ENCODE measurements around the gene MRGPRF. TPM values are rescaled to one million over a fixed set of nuclear protein-coding genes. Genes with fewer than 3 reads are reported as not detected.

Gene MRGPRF, protein sequence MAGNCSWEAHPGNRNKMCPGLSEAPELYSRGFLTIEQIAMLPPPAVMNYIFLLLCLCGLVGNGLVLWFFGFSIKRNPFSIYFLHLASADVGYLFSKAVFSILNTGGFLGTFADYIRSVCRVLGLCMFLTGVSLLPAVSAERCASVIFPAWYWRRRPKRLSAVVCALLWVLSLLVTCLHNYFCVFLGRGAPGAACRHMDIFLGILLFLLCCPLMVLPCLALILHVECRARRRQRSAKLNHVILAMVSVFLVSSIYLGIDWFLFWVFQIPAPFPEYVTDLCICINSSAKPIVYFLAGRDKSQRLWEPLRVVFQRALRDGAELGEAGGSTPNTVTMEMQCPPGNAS
- total RNA-seq (2022; extraction: Qiagen RNA extraction; ENCODE audit: low read depth), result 0.07 to 0.15 TPM (median 0.14 TPM) in 3 of 5 replicates, not detected in the others

GRCh38 chr11:69013009-69013951, at the start of gene MRGPRF:
MRGPRF (minus strand) TSS chr11:69013246; CDS start chr11:69009901, 3,345 bp downstream.

GRCh38 chr11:69048694-69049489, 35.8 kb upstream of the MRGPRF start, which contains the start of gene TPCN2:
TPCN2 (plus strand) TSS chr11:69048932; CDS start chr11:69048998, 66 bp downstream.

GRCh38 chr11:68980776-68981065, 32.3 kb downstream of the MRGPRF start, which contains the start of gene MRGPRD:
MRGPRD (minus strand) TSS chr11:68980986; CDS start chr11:68980986, 0 bp downstream.

Other genes with a start within 250 kb of the MRGPRF start
- 26.1 to 34.8 TPM (median 31.8 TPM) in 5 replicates for gene CPT1A, start 171.3 kb downstream of the MRGPRF start, total RNA-seq (2022; extraction: Qiagen RNA extraction; ENCODE audit: low read depth)
- gene MRPL21, start 109.4 kb downstream of the MRGPRF start, total RNA-seq (2022; extraction: Qiagen RNA extraction; ENCODE audit: low read depth), result 125 to 135 TPM (median 133 TPM) in 5 replicates
- gene IGHMBP2, start 109.4 kb downstream of the MRGPRF start, total RNA-seq (2022; extraction: Qiagen RNA extraction; ENCODE audit: low read depth), result 14.5 to 17.0 TPM (median 15.7 TPM) in 5 replicates
- gene MRGPRD, start 32.3 kb downstream of the MRGPRF start, total RNA-seq (2022; extraction: Qiagen RNA extraction; ENCODE audit: low read depth), result not detected in 5 replicates
- gene TPCN2, start 35.7 kb upstream of the MRGPRF start, total RNA-seq (2022; extraction: Qiagen RNA extraction; ENCODE audit: low read depth), result 10.4 to 12.7 TPM (median 11.7 TPM) in 5 replicates
- 0.06 to 0.08 TPM in 2 of 5 replicates, not detected in the others for gene SMIM38, start 142.7 kb upstream of the MRGPRF start, total RNA-seq (2022; extraction: Qiagen RNA extraction; ENCODE audit: low read depth)